Stimulated activated CD8-positive, alpha-beta memory T cell treated with anti-CD3 and anti-CD28 coated beads, Interleukin-15, amount 100 ng/mL, for 24 hours (primary cell): ENCODE results near the gene CD274.
A peak's percentile ranks its signal among the peaks of the same experiment; 100 is the strongest.
"Not testable (repeated sequence)": the region's sequence is repeated elsewhere in the genome, so short reads cannot be mapped to it uniquely, and the experiment has no call there.

Experiments
- DNase-seq: peaks from one replicate; pipeline ENCODE4 v3.0.0-alpha.2; 2020; ENCODE audit warnings: low read depth

Gene CD274

GRCh38 chr9:5450359-5451091 is at the start of gene CD274:
Gene CD274 (plus strand): TSS chr9:5450542. CDS start chr9:5456114, 5,572 bp downstream.
- peak; percentile 48 for DNase-seq

GRCh38 chr9:5402217-5402616 is 48.1 kb upstream of the CD274 start:
- no peak for DNase-seq

GRCh38 chr9:5408596-5408995 is 41.7 kb upstream of the CD274 start:
- no peak for DNase-seq

GRCh38 chr9:5416953-5417352 is 33.4 kb upstream of the CD274 start:
- DNase-seq: no peak

GRCh38 chr9:5418481-5418880 is 31.9 kb upstream of the CD274 start:
- DNase-seq: no peak

- DNase-seq: no peak
Measured at GRCh38 chr9:5419987-5420386, 30.4 kb upstream of the CD274 start.

- DNase-seq: no peak
Measured at GRCh38 chr9:5421163-5421562, 29.2 kb upstream of the CD274 start.

GRCh38 chr9:5422276-5422675 is 28.1 kb upstream of the CD274 start:
- DNase-seq: no peak

GRCh38 chr9:5425006-5425628 is 25.2 kb upstream of the CD274 start:
- no peak for DNase-seq

GRCh38 chr9:5427005-5427404 is 23.3 kb upstream of the CD274 start:
- DNase-seq: no peak

GRCh38 chr9:5428172-5428571 is 22.2 kb upstream of the CD274 start:
- no peak for DNase-seq

- DNase-seq: no peak
Measured at GRCh38 chr9:5428794-5429528, 21.4 kb upstream of the CD274 start.

- DNase-seq: no peak
Measured at GRCh38 chr9:5429873-5430564, 20.3 kb upstream of the CD274 start.

GRCh38 chr9:5430912-5431311 is 19.4 kb upstream of the CD274 start:
- DNase-seq: no peak

- DNase-seq: not testable (repeated sequence)
Measured at GRCh38 chr9:5432890-5433289, 17.5 kb upstream of the CD274 start.

GRCh38 chr9:5433328-5433727 is 17.0 kb upstream of the CD274 start:
- DNase-seq: not testable (repeated sequence)

- not testable (repeated sequence) for DNase-seq
Measured at GRCh38 chr9:5433841-5434810, 16.2 kb upstream of the CD274 start.

- no peak for DNase-seq
Measured at GRCh38 chr9:5435912-5436311, 14.4 kb upstream of the CD274 start.

- DNase-seq: no peak
Measured at GRCh38 chr9:5436441-5436840, 13.9 kb upstream of the CD274 start.

GRCh38 chr9:5437254-5438216 is 12.8 kb upstream of the CD274 start, which contains the start of gene PLGRKT:
Gene PLGRKT (minus strand): TSS chr9:5437925. CDS start chr9:5431977, 5,948 bp downstream.
- DNase-seq: peak; percentile 66
